ENCODE measurements around the gene YTHDF1. TPM values are rescaled to one million over a fixed set of nuclear protein-coding genes. Genes with fewer than 3 reads are reported as not detected.
A peak's percentile ranks its signal among the peaks of the same experiment; 100 is the strongest.

The YTHDF1 gene
- polyA plus RNA-seq, 2 of the 4 experiments (the other 2 are of a cell fraction) = 31.8 to 37.9 TPM

DNA sequence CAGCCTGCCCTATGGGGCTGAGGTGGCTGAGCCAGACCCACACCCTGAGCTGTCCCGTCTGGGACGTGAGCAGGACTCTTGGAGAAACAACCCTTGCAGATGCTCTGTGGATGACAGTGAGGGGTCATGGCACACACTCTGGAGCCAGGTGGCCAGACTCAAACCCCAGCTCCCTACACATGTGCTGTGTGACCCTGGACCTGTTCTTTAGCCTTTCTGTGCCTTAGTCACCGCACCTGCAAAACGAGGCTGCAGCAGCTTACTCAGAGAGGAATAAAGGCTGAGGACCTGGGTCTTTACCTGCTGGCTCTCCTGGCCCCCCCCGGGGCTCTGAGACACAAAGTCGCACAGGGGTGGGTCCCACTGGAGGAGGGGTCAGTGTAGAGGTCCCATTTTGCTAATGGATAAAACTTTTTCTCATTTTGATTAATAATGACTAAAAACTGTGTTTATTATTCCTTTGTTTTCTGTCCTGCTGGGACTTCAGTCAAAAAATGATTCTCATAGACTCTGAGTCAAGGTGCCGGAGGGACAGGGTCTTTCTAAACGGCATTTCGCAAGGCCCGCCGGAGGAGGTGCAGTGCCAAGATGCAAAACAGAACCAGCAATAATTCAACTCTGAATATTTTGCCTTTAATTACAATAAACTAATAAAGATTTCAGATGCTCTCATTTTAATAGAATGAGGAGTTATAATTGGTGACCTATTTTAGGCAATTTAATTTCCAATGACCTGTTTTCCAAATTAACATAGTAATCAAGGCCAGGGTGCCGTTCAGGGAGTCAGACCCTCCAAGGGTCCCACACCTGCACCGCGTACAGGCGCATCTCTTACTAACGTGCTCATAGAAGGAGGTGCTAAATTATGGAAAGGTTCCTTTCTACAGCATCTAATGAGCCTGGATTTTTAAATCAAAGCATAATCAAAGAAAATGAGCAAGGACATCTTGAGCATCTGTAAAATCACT lies 62.4 kb downstream of the YTHDF1 start (continued):
- TF ChIP-seq POLR2AphosphoS2 (conservative IDR thresholded peaks at IDR 0.05; ENCODE audit: low read length) (no peak), RARB (CRISPR knock-in tag; IDR thresholded peaks at IDR 0.05) (no peak), TFCP2L1 (CRISPR knock-in tag; IDR thresholded peaks at IDR 0.05) (no peak)
- TF ChIP-seq, protein P1, sequence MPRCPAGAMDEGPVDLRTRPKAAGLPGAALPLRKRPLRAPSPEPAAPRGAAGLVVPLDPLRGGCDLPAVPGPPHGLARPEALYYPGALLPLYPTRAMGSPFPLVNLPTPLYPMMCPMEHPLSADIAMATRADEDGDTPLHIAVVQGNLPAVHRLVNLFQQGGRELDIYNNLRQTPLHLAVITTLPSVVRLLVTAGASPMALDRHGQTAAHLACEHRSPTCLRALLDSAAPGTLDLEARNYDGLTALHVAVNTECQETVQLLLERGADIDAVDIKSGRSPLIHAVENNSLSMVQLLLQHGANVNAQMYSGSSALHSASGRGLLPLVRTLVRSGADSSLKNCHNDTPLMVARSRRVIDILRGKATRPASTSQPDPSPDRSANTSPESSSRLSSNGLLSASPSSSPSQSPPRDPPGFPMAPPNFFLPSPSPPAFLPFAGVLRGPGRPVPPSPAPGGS (IDR thresholded peaks at IDR 0.05) = no peak
- TF ChIP-seq, protein P2, sequence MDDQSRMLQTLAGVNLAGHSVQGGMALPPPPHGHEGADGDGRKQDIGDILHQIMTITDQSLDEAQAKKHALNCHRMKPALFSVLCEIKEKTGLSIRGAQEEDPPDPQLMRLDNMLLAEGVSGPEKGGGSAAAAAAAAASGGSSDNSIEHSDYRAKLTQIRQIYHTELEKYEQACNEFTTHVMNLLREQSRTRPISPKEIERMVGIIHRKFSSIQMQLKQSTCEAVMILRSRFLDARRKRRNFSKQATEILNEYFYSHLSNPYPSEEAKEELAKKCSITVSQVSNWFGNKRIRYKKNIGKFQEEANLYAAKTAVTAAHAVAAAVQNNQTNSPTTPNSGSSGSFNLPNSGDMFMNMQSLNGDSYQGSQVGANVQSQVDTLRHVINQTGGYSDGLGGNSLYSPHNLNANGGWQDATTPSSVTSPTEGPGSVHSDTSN (IDR thresholded peaks at IDR 0.05) = no peak

DNA sequence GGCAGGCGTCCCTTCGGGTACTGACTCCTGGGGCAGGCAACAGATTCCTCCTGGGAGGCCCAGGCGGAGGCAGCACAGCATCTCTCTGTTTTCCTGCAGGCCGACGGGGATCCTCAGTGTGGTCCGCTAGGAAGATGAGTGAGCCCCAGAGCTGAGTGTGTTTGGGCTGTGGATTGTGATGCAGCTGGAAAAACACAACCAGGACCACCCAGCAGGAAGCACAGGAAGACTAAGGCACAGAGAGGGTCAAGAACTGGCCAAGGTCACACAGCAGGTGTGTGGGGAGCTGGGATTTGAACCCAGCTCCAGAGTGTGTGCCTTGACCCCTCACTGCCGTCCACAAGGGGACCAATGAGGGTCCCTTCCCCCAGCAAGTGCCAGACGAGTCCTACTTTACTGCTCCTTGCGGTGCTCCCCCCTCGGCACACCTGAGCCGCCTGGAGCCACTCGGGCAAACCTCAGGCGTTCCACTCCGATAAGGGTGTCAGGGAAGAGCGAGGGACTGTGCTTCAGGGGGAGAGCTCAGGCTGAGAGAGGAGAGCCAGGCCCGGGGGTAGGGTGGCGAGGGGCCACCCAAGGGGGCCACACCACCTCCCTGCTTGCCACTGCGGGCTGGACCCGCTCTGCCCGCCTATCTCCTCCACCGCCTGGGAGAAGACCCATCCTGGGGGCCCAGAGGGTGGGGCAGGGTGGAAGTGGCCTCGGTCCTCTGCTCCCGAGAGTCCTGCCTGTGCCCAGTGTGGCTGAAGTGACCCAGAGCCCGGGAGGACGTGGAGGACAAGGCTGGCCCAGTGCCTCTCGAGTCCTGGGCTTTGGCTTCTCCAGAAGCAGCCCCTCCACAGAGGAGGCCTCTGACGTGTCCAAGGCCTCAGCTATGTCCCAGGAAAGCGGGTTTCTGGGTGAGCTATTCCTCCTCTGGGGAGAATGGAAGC lies 63.3 kb downstream of the YTHDF1 start:
- H3K4me1 ChIP-seq = no peaks in the 10 kb centered on the region
- ATAC-seq (peak in 1 of 2 experiments; percentile 24; a peak in 2 of 6 replicates), FAIRE-seq (no peak), DNase-seq (ENCODE audit: low read depth in 1 of 2, low spot score in 1 of 2) (no peak)
- H3K4me3 ChIP-seq = no peak overlapping the region
- CTCF ChIA-PET = interaction anchor here (0.5 to 1.7 kb wide), 5 partner anchors 10 to 715 kb away, joined by 3 to 4 read pairs (median 3); no protein-coding TSS in a partner anchor
- peaks cover 20% of the 10 kb centered on the region for H3K9me3 ChIP-seq
- TF ChIP-seq, protein P3, sequence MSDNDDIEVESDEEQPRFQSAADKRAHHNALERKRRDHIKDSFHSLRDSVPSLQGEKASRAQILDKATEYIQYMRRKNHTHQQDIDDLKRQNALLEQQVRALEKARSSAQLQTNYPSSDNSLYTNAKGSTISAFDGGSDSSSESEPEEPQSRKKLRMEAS (IDR thresholded peaks at IDR 0.05) = no peak
- TF ChIP-seq HOXA7 (CRISPR knock-in tag; IDR thresholded peaks at IDR 0.05) = no peak
- no peak for TF ChIP-seq CEBPB (IDR thresholded peaks at IDR 0.05)
- no peak for TF ChIP-seq SMC3 (IDR thresholded peaks at IDR 0.05)
- TF ChIP-seq, protein P1 (IDR thresholded peaks at IDR 0.05) = no peak
- no peak for TF ChIP-seq SREBF2 (IDR thresholded peaks at IDR 0.05)
- TF ChIP-seq, protein P4, sequence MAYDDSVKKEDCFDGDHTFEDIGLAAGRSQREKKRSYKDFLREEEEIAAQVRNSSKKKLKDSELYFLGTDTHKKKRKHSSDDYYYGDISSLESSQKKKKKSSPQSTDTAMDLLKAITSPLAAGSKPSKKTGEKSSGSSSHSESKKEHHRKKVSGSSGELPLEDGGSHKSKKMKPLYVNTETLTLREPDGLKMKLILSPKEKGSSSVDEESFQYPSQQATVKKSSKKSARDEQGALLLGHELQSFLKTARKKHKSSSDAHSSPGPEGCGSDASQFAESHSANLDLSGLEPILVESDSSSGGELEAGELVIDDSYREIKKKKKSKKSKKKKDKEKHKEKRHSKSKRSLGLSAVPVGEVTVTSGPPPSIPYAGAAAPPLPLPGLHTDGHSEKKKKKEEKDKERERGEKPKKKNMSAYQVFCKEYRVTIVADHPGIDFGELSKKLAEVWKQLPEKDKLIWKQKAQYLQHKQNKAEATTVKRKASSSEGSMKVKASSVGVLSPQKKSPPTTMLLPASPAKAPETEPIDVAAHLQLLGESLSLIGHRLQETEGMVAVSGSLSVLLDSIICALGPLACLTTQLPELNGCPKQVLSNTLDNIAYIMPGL (CRISPR knock-in tag; IDR thresholded peaks at IDR 0.05; ENCODE audit: borderline replicate concordance) = no peak
- no peak for TF ChIP-seq RCOR1 (IDR thresholded peaks at IDR 0.05; ENCODE audit: low read depth, low read length)
- TF ChIP-seq RAD21 (conservative IDR thresholded peaks at IDR 0.05 in 1 of 2, IDR thresholded peaks at IDR 0.05 in 1 of 2) = no peak
- no peak for TF ChIP-seq HOXB5 (CRISPR knock-in tag; IDR thresholded peaks at IDR 0.05)
- TF ChIP-seq ZSCAN20 (CRISPR knock-in tag; IDR thresholded peaks at IDR 0.05) = no peak
- TF ChIP-seq, protein P5, sequence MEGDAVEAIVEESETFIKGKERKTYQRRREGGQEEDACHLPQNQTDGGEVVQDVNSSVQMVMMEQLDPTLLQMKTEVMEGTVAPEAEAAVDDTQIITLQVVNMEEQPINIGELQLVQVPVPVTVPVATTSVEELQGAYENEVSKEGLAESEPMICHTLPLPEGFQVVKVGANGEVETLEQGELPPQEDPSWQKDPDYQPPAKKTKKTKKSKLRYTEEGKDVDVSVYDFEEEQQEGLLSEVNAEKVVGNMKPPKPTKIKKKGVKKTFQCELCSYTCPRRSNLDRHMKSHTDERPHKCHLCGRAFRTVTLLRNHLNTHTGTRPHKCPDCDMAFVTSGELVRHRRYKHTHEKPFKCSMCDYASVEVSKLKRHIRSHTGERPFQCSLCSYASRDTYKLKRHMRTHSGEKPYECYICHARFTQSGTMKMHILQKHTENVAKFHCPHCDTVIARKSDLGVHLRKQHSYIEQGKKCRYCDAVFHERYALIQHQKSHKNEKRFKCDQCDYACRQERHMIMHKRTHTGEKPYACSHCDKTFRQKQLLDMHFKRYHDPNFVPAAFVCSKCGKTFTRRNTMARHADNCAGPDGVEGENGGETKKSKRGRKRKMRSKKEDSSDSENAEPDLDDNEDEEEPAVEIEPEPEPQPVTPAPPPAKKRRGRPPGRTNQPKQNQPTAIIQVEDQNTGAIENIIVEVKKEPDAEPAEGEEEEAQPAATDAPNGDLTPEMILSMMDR (IDR thresholded peaks at IDR 0.05) = no peak
- TF ChIP-seq ZFP36 (IDR thresholded peaks at IDR 0.05; ENCODE audit: borderline replicate concordance, partially characterized antibody) = no peak
- no peak for TF ChIP-seq POLR2A (IDR thresholded peaks at IDR 0.05; ENCODE audit: low read length)
- TF ChIP-seq CHD2 (IDR thresholded peaks at IDR 0.05; ENCODE audit: low read length, partially characterized antibody) = no peak
- H3K27ac ChIP-seq = no peak overlapping the region
- 43% methylated on average over 10 of the region's 28 CpGs for WGBS (ENCODE audit: missing lambda C conversion rate)
- POLR2A ChIA-PET = no interaction called here
- no peak overlapping the region for H3K4me2 ChIP-seq
